HL-60/S4 treated with phorbol 12-myristate 13-acetate at 8.2 ng/mL for 4 days and 3 days (cell line): Measurements from ENCODE around the gene LINC00237.

ENCODE experiments used
- in situ Hi-C: fragments of 300-500 bp; cut with MboI; formaldehyde crosslinking; loops from 2 replicates; pipeline ENCODE4 v1.15.0; 2022; ENCODE audit warnings: low sequenced_read_pairs

The LINC00237 gene

GRCh38 chr20:21100578-21101452, 5.3 kb downstream of the LINC00237 start:
- in situ Hi-C loops: no loop called here

GRCh38 chr20:21099751-21100577, 6.2 kb downstream of the LINC00237 start:
- in situ Hi-C loops: no loop called here

- in situ Hi-C loops: no loop called here
Observed at GRCh38 chr20:21096321-21097043, 9.7 kb downstream of the LINC00237 start.

- in situ Hi-C loops: no loop called here
Observed at GRCh38 chr20:21092806-21093205, 13.4 kb downstream of the LINC00237 start.

- in situ Hi-C loops: no loop called here
Observed at GRCh38 chr20:21090721-21091120, 15.4 kb downstream of the LINC00237 start.

- in situ Hi-C loops: no loop called here
Observed at GRCh38 chr20:21090111-21090618, 16.0 kb downstream of the LINC00237 start.

- in situ Hi-C loops: no loop called here
Observed at GRCh38 chr20:21089391-21089790, 16.8 kb downstream of the LINC00237 start.

- in situ Hi-C loops: no loop called here
Observed at GRCh38 chr20:21087862-21088540, 18.2 kb downstream of the LINC00237 start.

GRCh38 chr20:21083825-21084325, 22.3 kb downstream of the LINC00237 start:
- in situ Hi-C loops: no loop called here

GRCh38 chr20:21082584-21082983, 23.6 kb downstream of the LINC00237 start:
- in situ Hi-C loops: no loop called here

GRCh38 chr20:21077809-21078345, 28.3 kb downstream of the LINC00237 start:
- in situ Hi-C loops: no loop called here

- in situ Hi-C loops: no loop called here
Observed at GRCh38 chr20:21076073-21076472, 30.1 kb downstream of the LINC00237 start.

GRCh38 chr20:21075471-21075870, 30.7 kb downstream of the LINC00237 start:
- in situ Hi-C loops: no loop called here

- in situ Hi-C loops: no loop called here
Observed at GRCh38 chr20:21074605-21075336, 31.4 kb downstream of the LINC00237 start.

GRCh38 chr20:21067255-21067654, 38.9 kb downstream of the LINC00237 start:
- in situ Hi-C loops: no loop called here

- in situ Hi-C loops: no loop called here
Observed at GRCh38 chr20:21064924-21065323, 41.2 kb downstream of the LINC00237 start.

GRCh38 chr20:21063276-21063675, 42.9 kb downstream of the LINC00237 start:
- in situ Hi-C loops: no loop called here

GRCh38 chr20:21053002-21053762, 53.0 kb downstream of the LINC00237 start:
- in situ Hi-C loops: no loop called here

- in situ Hi-C loops: no loop called here
Observed at GRCh38 chr20:21052686-21053001, 53.5 kb downstream of the LINC00237 start.
